HG02970 (cell line): ENCODE results near the gene PACRG.

ENCODE experiments used
- ATAC-seq: cut with Tn5 transposase; IDR thresholded peaks from one replicate; pipeline ENCODE4 v1.9.1; 2021; ENCODE audit warnings: mild to moderate bottlenecking, moderate library complexity, moderate number of reproducible peaks; ENCODE audit not compliant: unreplicated experiment, low FRiP score

The PACRG gene

DNA sequence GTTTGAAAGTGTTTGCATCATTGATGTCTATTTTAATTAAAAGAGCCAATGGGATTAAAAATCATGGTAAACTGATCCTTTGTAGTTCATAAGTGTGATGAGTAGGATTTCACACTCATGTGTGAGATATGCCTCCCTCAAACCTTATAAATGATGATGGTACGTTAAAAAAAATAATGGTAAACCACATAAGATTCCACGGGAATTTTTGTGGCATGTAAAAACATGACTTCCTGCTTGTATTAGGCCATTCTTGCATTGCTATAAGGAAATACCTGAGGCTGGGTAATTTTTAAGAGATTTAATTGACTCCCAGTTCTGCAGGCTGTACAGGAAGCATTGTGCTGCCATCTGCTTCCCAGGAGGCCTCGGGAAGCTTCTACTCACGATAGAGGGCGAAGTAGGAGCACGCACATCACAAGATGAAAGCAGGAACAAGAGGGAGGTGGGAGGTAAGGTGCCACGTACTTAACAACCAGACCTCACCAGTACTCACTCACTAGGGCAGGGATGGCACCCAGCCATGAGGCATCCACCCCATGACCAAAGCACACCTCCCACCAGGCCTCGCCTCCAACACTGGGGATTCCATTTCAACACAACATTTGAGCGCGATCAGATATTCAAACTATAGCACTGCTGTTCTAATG is 499.2 kb downstream of the PACRG start:
- no peak for ATAC-seq

- ATAC-seq: no peak
These were observed 500.3 kb downstream of the PACRG start for GRCh38 chr6:163228041-163228440.

- no peak for ATAC-seq
These were observed 501.3 kb downstream of the PACRG start for GRCh38 chr6:163229050-163229449.

GRCh38 chr6:163230901-163231300 is 503.1 kb downstream of the PACRG start:
- no peak for ATAC-seq

- ATAC-seq: no peak
These were observed 503.7 kb downstream of the PACRG start for GRCh38 chr6:163231356-163232014.

DNA sequence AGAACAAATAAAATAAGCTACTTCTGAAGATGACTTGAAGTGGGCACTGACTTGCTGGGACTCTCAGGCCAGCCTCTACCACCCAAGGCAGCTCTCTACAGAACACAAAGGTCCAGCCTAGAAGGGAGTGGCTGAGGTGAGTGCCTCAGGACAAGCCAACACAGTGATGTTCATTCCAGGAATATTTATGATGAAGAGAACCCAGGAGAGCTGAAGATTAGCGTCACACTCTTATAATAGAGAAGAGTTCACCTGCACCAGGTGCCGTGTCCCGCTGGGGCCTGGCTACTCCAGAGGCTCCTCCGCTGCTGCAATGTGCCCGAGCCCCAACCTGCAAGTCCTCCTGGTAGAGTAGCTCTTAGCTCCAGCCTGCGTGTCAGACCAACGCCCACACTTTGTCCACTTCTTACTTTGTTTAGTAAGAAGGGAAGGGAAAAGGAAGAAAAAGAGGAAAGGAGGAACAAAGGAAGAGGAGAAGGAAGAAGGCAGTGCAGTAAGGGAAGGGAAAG is 504.3 kb downstream of the PACRG start:
- no peak for ATAC-seq

- ATAC-seq: no peak
These were observed 504.9 kb downstream of the PACRG start for GRCh38 chr6:163232649-163233048.

- ATAC-seq: no peak
These were observed 509.3 kb downstream of the PACRG start for GRCh38 chr6:163237110-163237509.

DNA sequence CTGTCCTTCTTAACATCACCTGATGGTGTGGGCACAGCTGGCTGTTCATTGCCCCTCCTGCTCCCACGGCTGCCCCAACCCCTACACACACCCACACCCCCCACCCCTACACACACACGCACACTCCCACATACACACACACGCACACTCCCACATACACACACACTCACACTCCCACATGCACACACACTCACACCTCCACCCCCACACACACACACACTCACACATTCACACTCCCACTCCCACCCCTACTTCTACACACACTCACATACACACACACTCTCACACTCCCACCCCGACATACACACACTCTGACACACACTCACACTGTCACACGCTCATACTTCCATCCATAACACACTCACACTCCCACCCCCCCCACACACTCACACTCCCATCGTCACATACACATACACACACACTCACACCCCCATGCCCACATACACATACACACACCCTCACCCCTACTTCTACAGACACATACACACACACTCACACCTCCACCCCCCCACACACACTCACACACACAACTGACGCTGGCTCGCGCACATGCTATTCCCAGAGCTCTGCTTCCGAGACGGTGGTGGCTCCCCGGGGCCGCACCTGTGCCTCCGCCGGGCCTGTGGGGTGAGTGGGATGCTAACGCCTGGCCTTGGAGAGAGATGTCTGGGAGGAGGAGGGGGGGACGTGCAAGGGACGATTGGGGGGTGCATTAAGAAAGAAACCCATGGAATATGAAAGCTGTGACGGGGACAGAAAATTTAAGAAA is 512.0 kb downstream of the PACRG start:
- no peak for ATAC-seq

GRCh38 chr6:163240556-163240955 is 512.8 kb downstream of the PACRG start:
- no peak for ATAC-seq

DNA sequence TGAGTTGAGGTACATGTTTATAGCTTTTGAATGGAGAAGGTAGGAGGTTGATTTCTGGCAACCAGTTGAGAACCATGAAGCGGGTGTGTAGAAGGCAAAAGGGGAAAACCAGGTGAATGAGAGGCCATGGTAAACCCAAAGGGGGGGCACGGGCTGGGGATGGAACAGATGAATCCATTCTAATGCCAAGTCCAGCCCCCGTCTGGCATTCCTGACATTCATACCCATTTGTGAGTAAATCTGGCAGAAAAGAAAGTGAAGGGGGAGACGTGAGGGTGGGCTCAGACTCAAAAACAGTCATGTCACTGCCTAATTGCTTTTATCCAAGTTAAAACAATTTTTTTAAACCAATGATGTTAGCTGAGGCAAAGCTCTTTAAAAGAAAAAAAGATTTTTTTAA is 513.9 kb downstream of the PACRG start:
- no peak for ATAC-seq

DNA sequence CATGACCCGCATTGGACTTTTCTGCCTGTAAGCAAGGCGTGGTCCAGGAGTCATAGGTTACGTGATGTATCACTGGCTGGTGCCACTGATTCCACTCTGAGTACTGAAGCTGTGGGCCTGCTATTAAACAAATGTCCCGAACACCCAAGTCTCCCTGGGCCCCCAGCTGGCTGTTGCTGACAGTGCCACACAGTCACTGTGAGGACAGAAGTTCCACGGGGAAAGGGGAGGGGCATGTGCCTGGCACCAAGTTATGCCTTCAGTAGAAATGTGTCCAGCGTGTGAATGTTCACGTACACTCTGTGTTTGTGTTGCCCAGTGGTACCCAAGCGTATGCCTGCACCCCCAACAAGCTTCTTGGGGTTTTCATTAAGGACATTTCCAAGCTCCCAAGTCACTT is 515.3 kb downstream of the PACRG start:
- no peak for ATAC-seq

GRCh38 chr6:163243692-163244589 is 516.2 kb downstream of the PACRG start:
- ATAC-seq: no peak

- ATAC-seq: no peak
These were observed 520.3 kb downstream of the PACRG start for GRCh38 chr6:163248051-163248450.

- ATAC-seq: no peak
These were observed 521.9 kb downstream of the PACRG start for GRCh38 chr6:163249651-163250101.

GRCh38 chr6:163250116-163250515 is 522.3 kb downstream of the PACRG start:
- ATAC-seq: no peak

- ATAC-seq: no peak
These were observed 524.4 kb downstream of the PACRG start for GRCh38 chr6:163252061-163252591.

- ATAC-seq: no peak
These were observed 525.9 kb downstream of the PACRG start for GRCh38 chr6:163253556-163254213.

DNA sequence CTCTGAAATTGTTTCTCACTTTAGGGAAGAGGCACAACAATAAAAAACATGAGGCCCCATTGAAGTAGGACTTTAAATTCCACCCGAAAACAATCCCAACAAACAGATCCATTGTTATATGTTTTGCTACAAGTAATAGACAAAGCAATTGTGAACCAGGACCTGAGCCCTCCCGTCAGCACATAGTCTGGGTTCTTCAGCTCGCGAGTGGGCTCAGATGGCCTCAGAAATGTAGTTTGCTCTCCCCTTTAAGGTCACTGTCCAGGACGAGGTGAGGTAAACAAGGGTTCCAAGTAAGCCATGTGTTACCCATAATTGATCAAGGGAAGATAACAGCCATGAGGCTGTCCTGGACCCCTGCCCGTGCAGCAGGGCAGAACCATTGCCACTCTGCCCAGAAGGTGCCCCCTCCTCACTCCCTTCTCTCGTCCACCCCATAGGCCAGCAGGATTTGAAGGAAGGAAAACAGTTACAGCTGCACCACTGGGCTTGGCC is 526.6 kb downstream of the PACRG start:
- ATAC-seq: no peak
